Measurements from ENCODE around the gene ACSL5. TPM values are rescaled to one million over a fixed set of nuclear protein-coding genes. Genes with fewer than 3 reads are reported as not detected.

The ACSL5 gene
- total and polyA plus RNA-seq, 2 of the 4 experiments (the other 2 are of a cell fraction): 0.87 to 1.3 TPM

DNA sequence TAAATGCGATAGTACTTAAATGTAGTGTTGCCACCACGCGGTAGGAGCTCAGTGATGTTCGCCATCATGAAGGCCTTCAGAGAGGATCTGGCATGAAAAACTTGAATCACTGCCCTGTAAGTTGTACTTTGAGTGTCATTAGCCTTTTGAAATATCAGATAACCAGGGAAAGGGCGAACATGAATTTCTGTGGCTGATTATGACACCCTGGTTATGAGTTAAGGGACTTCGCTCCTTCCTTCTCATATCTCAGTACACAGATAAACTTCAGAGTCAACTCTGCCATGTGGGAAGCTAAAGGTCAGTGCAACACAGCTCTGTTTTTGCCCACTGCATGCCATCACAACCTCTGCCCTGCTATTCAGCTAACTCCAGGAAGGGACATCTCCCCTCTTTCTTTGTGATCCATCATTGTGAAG is 8.9 kb upstream of the ACSL5 start:
- POLR2A ChIA-PET (ENCODE audit: unreplicated experiment): no interaction called here
- no peaks in the 10 kb centered on the region for H3K9me1 ChIP-seq (ENCODE audit: insufficient read depth, low read length)
- dilution Hi-C loops (cut with HindIII; ENCODE audit: low sequenced_read_pairs, unreplicated experiment): no loop called here
- no peak overlapping the region for H4K8ac ChIP-seq (ENCODE audit: low read depth in 2 of 2, low read length in 2 of 2)
- no peak overlapping the region for H2BK120ac ChIP-seq (ENCODE audit: low read depth, low read length)
- no peak overlapping the region for H2BK15ac ChIP-seq (ENCODE audit: low read depth, low read length)
- no peak overlapping the region for H3K56ac ChIP-seq (ENCODE audit: extremely low read depth, insufficient read depth, low read length)
- H3K4me3 ChIP-seq (ENCODE audit: insufficient read depth, low read depth, low read length): no peak overlapping the region
- H3K9ac ChIP-seq (ENCODE audit: low read depth, low read length): no peak overlapping the region
- H3K27me3 ChIP-seq (ENCODE audit: control insufficient read depth, insufficient read depth, low read length): peaks cover 1% of the 10 kb centered on the region
- 0 out of 2 replicates have a peak, but pooled peaks cover 1% of the 10 kb centered on the region for H3K4me1 ChIP-seq (ENCODE audit: control insufficient read depth, insufficient read depth, low read length)
- 89% methylated on average over 3 of the region's 6 CpGs; no CpG with 5 or more reads in 1 of the 2 experiments for WGBS, 2 experiments (ENCODE audit: extremely low coverage in 2 of 2, insufficient read length in 1 of 2)
- TF ChIP-seq MXI1 (IDR thresholded peaks at IDR 0.05; ENCODE audit: borderline replicate concordance, low read depth, low read length): no peak
- no peak for TF ChIP-seq NFE2L2 (IDR thresholded peaks at IDR 0.05; ENCODE audit: low read depth, low read length)
- TF ChIP-seq RCOR1 (IDR thresholded peaks at IDR 0.05; ENCODE audit: insufficient replicate concordance, low read length): no peak
- TF ChIP-seq, protein P1, sequence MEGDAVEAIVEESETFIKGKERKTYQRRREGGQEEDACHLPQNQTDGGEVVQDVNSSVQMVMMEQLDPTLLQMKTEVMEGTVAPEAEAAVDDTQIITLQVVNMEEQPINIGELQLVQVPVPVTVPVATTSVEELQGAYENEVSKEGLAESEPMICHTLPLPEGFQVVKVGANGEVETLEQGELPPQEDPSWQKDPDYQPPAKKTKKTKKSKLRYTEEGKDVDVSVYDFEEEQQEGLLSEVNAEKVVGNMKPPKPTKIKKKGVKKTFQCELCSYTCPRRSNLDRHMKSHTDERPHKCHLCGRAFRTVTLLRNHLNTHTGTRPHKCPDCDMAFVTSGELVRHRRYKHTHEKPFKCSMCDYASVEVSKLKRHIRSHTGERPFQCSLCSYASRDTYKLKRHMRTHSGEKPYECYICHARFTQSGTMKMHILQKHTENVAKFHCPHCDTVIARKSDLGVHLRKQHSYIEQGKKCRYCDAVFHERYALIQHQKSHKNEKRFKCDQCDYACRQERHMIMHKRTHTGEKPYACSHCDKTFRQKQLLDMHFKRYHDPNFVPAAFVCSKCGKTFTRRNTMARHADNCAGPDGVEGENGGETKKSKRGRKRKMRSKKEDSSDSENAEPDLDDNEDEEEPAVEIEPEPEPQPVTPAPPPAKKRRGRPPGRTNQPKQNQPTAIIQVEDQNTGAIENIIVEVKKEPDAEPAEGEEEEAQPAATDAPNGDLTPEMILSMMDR (conservative IDR thresholded peaks at IDR 0.05; ENCODE audit: low read depth, low read length): no peak
- TF ChIP-seq CEBPB (IDR thresholded peaks at IDR 0.05; ENCODE audit: low read depth, low read length): no peak
- no peak for TF ChIP-seq MAFK (IDR thresholded peaks at IDR 0.05; ENCODE audit: low read depth, low read length)
- no peak for TF ChIP-seq RAD21 (IDR thresholded peaks at IDR 0.05; ENCODE audit: low read length)
- TF ChIP-seq RFX5 (IDR thresholded peaks at IDR 0.05; ENCODE audit: low read depth, low read length): no peak
- TF ChIP-seq, protein P2, sequence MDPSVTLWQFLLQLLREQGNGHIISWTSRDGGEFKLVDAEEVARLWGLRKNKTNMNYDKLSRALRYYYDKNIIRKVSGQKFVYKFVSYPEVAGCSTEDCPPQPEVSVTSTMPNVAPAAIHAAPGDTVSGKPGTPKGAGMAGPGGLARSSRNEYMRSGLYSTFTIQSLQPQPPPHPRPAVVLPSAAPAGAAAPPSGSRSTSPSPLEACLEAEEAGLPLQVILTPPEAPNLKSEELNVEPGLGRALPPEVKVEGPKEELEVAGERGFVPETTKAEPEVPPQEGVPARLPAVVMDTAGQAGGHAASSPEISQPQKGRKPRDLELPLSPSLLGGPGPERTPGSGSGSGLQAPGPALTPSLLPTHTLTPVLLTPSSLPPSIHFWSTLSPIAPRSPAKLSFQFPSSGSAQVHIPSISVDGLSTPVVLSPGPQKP (IDR thresholded peaks at IDR 0.05; ENCODE audit: borderline replicate concordance, low read depth, low read length): no peak
- TF ChIP-seq FOS (IDR thresholded peaks at IDR 0.05; ENCODE audit: low read depth, low read length): no peak
- no peaks in the 10 kb centered on the region for H4K20me1 ChIP-seq (ENCODE audit: insufficient read depth, low read length)
- no peaks in the 10 kb centered on the region for H3K9me3 ChIP-seq (ENCODE audit: control insufficient read depth, insufficient read depth, low read length)
- H3K79me1 ChIP-seq (ENCODE audit: low read depth in 1 of 2, low read length in 2 of 2): no peaks in the 10 kb centered on the region
- no peaks in the 10 kb centered on the region for H3K36me3 ChIP-seq (ENCODE audit: control insufficient read depth, insufficient read depth, low read length)
- intact Hi-C loops (cut with micrococcal nuclease): no loop called here
- no peak overlapping the region for H3K4ac ChIP-seq (ENCODE audit: low read depth, low read length)
- no peak overlapping the region for H2AK9ac ChIP-seq (replicated peaks; ENCODE audit: low read depth, low read length, poor library complexity)
- CTCF ChIA-PET: no interaction called here
- H2BK5ac ChIP-seq (ENCODE audit: low read depth, low read length, poor library complexity, severe bottlenecking): no peak overlapping the region
- H2AK5ac ChIP-seq (ENCODE audit: low read depth, low read length): no peak overlapping the region
- ATAC-seq (ENCODE audit: low read depth) (no peak), DNase-seq (no peak)
- in situ Hi-C loops (cut with MboI; ENCODE audit: low sequenced_read_pairs): no loop called here
- no peak overlapping the region for H4K91ac ChIP-seq (ENCODE audit: insufficient read depth, low read depth, low read length)
- no peak overlapping the region for H3K4me2 ChIP-seq (ENCODE audit: low read depth, low read length)
- no peak overlapping the region for H3K23ac ChIP-seq (ENCODE audit: low read depth, low read length)
- H3K14ac ChIP-seq (replicated peaks; ENCODE audit: low read depth, low read length): no peak overlapping the region
- no peak overlapping the region for H4K5ac ChIP-seq (ENCODE audit: low read depth, low read length)
- H2BK20ac ChIP-seq (ENCODE audit: low read depth, low read length): no peak overlapping the region
- H3K27ac ChIP-seq (ENCODE audit: insufficient read depth, low read length): no peak overlapping the region
- H2AFZ ChIP-seq (replicated peaks; ENCODE audit: low read length, poor library complexity): no peak overlapping the region
- no TSS peak for BruUV-seq (replicated peaks)
- H3K18ac ChIP-seq (ENCODE audit: low read depth, low read length): no peak overlapping the region

Measured in IMR-90 (cell line).